AG09319 (cell line): Measurements from ENCODE around the gene ITGAE.

Experiments
- DNase-seq: peaks from one replicate; pipeline ENCODE4 v3.0.0-alpha.2; 2010; ENCODE audit warnings: low read depth; ENCODE audit errors: extremely low read depth
- TF ChIP-seq, protein P1 (sequence below): IDR thresholded peaks from 2 replicates; pipeline ENCODE4 v1.5.1; 2011; ENCODE audit warnings: low read depth, mild to moderate bottlenecking, inconsistent platforms, low read length, moderate library complexity

The ITGAE gene

DNA sequence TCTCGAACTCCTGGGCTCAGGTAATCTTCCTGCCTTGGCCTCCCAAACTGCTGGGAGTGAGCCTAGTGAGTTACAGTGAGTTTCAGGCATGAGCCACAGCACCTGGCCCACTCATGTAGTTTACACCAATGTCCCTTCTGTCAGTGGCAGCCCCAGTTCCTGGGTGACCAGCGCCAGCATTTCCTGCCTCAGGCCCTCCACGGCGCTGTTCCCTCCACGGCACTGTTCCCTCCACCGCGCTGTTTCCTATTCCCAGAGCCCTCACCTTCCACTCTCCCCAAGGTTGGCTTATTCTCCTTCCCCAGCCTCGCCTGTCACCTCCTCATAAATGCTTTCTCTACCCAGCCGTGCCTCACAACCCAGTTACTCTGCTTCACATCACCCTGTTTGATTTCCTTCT, 32.6 kb downstream of the ITGAE start:
- TF ChIP-seq, protein P1, sequence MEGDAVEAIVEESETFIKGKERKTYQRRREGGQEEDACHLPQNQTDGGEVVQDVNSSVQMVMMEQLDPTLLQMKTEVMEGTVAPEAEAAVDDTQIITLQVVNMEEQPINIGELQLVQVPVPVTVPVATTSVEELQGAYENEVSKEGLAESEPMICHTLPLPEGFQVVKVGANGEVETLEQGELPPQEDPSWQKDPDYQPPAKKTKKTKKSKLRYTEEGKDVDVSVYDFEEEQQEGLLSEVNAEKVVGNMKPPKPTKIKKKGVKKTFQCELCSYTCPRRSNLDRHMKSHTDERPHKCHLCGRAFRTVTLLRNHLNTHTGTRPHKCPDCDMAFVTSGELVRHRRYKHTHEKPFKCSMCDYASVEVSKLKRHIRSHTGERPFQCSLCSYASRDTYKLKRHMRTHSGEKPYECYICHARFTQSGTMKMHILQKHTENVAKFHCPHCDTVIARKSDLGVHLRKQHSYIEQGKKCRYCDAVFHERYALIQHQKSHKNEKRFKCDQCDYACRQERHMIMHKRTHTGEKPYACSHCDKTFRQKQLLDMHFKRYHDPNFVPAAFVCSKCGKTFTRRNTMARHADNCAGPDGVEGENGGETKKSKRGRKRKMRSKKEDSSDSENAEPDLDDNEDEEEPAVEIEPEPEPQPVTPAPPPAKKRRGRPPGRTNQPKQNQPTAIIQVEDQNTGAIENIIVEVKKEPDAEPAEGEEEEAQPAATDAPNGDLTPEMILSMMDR: no peak
- no peak for DNase-seq

DNA sequence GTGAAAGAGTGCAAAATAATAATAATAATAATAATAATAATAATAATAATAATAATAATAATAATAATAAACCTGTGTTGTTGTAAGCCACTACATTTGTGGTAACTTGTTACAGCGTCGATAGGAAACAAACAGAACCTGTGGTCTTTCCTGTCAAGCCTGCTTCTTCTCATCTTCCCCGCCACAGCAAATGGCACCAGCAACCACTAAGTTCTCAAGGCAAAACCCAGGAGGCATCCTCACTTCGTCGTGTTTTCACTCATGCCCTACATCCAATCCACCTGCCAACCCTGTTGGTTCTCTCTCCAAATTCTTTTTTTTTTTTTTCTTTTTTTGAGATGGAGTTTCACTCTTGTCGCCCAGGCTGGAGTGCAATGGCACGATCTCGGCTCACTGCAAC, 34.2 kb downstream of the ITGAE start:
- DNase-seq: no peak
- TF ChIP-seq, protein P1: no peak

DNA sequence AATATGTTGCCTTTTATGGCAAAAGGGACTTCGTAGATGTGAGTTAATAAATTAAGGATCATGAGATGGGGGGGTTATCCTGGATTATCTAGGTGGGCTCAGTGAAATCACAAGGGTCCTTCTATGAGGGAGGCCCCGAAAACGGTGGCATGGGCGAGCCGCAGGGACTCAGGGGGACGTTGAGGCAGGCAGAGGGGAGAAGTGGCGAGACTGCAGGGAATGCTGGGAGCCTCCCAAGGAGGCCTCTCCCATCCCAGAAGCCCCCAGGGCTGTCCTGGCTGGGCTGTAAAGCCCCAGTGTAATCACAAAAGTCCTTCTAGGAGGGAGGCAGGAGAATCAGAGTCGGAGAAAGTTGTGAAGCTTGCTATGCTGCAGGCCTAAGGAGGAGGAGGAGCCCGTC, 35.0 kb downstream of the ITGAE start:
- no peak for DNase-seq
- TF ChIP-seq, protein P1: no peak

DNA sequence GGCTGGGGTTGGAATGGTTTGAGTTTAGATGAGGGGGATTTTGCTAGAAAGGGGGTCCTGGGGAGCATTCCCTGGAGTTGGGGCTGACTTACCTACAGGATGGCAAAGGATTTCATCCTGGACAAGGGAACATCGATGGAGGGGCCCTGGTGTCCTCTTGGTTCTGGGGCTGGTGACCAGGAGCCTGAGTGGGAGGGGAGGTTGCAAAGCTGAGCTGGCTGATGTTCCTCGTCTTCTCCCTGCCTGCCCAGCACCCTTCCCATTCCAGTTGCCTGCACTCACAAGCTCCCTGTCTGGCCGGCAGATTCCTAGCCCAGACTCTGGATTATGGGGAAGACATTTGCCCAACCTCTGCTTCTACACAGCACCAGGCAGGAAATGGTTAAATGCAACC, 37.2 kb downstream of the ITGAE start:
- no peak for DNase-seq
- TF ChIP-seq, protein P1: no peak

DNA sequence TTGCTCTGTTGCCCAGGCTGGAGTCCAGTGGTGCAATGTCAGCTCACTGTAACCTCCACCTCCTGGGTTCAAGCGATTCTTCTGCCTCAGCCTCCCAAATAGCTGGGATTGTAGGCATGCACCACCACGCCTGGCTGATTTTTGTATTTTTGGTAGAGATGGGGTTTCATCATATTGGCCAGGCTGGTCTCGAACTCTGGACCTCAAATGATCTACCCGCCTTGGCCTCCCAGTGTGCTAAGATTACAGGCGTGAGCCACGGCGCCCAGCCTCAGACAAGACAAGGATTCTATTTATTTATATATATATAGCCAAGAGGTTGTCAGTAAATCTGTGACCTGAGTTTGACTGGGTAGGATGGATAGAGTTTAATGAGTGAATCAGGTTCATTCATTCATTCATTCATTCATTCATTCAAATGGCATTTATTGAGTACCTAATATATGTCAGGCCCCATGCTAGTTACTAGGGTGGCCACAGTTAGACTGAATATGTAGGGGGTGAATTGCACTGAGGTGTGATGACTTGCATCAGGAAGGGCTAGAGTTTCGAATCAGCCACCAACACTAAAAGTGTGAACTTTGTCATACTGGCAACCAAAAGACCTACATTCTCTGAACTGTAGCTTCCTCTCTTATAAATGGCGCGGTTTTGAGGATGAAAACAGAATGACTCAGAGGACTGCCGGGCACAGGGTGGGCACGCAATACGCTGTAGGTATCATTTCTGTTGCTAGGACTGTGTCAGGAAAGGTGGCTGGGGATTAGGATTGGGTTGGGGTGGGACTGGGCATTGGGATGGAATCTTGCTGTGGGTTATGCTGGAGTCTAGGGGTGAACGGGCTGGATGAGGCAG, 37.8 kb downstream of the ITGAE start:
- DNase-seq: no peak
- TF ChIP-seq, protein P1: no peak

DNA sequence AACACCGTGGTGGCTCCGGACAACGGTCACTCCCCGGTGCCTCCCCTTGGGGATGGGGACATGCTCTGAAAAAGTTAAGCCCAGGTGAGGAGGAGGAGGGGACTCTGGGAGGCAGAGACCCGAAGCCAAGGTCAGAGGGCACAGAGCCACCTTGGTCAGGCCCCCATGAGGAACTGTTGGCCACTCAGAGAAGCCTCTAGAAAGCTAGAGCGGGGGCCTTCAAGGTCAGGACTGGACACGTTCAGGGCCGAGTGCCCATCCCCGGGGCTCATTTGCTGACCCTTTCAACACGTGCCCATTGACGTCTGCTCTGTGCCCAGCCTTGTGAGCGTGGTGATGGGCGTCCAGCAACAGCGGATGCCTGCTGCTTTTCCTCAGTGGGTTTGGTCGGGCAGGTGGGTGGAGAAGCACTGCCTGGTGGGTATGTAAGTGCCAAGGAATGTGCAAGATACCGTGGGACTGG, 39.0 kb downstream of the ITGAE start:
- no peak for DNase-seq
- TF ChIP-seq, protein P1: no peak

DNA sequence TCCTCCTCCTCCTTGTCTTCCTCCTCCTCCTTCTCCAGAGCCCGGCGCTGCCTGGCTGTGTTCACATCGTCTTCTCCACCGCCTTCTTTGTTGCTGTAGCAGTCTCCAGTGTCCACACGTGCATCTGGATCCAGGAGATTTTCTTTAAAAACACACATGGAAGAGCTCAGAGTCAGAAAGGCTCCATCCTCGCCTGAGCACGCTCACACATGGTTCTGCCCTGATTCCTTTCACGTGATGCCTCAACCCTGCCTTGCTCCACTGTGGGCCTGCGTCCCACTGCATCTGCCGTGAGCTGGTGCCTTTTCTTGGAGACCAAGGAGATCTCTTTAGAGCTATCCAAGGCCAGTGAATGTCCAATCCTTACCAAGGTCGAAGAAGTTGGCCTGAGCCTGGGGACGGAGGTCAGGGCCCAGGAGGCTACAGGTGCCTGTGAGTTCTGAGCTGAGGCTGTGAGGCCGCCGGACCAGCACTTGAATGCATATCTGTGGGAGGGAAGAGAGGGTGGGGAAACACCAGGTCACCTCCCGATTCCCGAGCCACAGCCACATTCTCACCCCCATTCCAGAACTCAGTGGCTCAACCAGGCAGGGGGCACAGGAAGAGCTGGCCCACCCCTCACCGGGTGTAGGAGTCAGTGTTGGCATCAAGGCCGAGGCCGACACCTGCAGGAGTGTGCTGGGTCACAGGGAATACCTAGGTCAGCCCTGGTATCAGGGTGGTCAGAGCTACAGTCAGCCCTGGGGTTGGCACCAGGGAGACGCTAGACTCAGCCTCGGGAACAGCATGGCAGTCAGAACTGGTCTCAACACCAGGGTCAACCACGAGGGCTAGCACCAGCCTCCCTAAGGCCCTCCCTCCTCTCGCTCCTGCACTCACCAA, 39.7 kb downstream of the ITGAE start:
- no peak for DNase-seq
- TF ChIP-seq, protein P1: no peak
